ENCODE data around the gene PPP6C.
"Not testable (repeated sequence)": the region's sequence is repeated elsewhere in the genome, so short reads cannot be mapped to it uniquely, and the experiment has no call there.

Gene PPP6C

GRCh38 chr9:125180876-125181275, 8.7 kb downstream of the PPP6C start:
- DNase-seq: no peak

- not testable (repeated sequence) for DNase-seq
Observed at GRCh38 chr9:125179776-125180175, 9.8 kb downstream of the PPP6C start.

GRCh38 chr9:125177888-125178287, 11.7 kb downstream of the PPP6C start:
- DNase-seq: no peak

- DNase-seq: no peak
Observed at GRCh38 chr9:125176636-125177035, 13.0 kb downstream of the PPP6C start.

- DNase-seq: no peak
Observed at GRCh38 chr9:125172031-125172755, 17.4 kb downstream of the PPP6C start.

- no peak for DNase-seq
Observed at GRCh38 chr9:125169895-125170294, 19.7 kb downstream of the PPP6C start.

- DNase-seq: no peak
Observed at GRCh38 chr9:125166762-125167161, 22.8 kb downstream of the PPP6C start.

GRCh38 chr9:125162891-125163290, 26.7 kb downstream of the PPP6C start:
- not testable (repeated sequence) for DNase-seq

- no peak for DNase-seq
Observed at GRCh38 chr9:125161284-125161918, 28.2 kb downstream of the PPP6C start.

- no peak for DNase-seq
Observed at GRCh38 chr9:125160750-125161149, 28.9 kb downstream of the PPP6C start.

- no peak for DNase-seq
Observed at GRCh38 chr9:125156551-125156950, 33.1 kb downstream of the PPP6C start.

GRCh38 chr9:125153712-125154367, 35.8 kb downstream of the PPP6C start:
- no peak for DNase-seq

GRCh38 chr9:125151730-125152129, 37.9 kb downstream of the PPP6C start:
- no peak for DNase-seq

- DNase-seq: no peak
Observed at GRCh38 chr9:125150349-125151245, 39.0 kb downstream of the PPP6C start.

GRCh38 chr9:125147401-125147951, 42.1 kb downstream of the PPP6C start:
- DNase-seq: no peak

- DNase-seq: no peak
Observed at GRCh38 chr9:125146247-125146646, 43.4 kb downstream of the PPP6C start.

- DNase-seq: no peak
Observed at GRCh38 chr9:125145425-125145824, 44.2 kb downstream of the PPP6C start.

GRCh38 chr9:125143377-125144090, 46.1 kb downstream of the PPP6C start, which contains the start of gene SCAI:
TSS of gene SCAI (minus strand) at chr9:125143528. CDS start at chr9:125143437, 91 bp downstream.
- peak; percentile 97 for DNase-seq

GRCh38 chr9:125142560-125143376, 46.8 kb downstream of the PPP6C start:
- peak; percentile 59 for DNase-seq

- DNase-seq: no peak
Observed at GRCh38 chr9:125141751-125142150, 47.9 kb downstream of the PPP6C start.

GRCh38 chr9:125141251-125141650, 48.4 kb downstream of the PPP6C start:
- DNase-seq: no peak

All from activated CD8-positive, alpha-beta memory T cell treated with anti-CD3 and anti-CD28 coated beads for 24 hours (primary cell).